Astrocyte of the spinal cord (primary cell): ENCODE results near the gene FARP1.

ENCODE experiments used
- DNase-seq: peaks from one replicate; pipeline ENCODE4 v3.0.0; 2011; ENCODE audit warnings: low read depth, low spot score
- H3K4me3 ChIP-seq: 2 replicates; pipeline ENCODE4 v1.5.1; 2011; ENCODE audit warnings: low read depth, mild to moderate bottlenecking, low read length, moderate library complexity
- CTCF ChIP-seq: IDR thresholded peaks from 2 replicates; pipeline ENCODE4 v1.5.1; 2012; ENCODE audit warnings: low read depth, mild to moderate bottlenecking, low read length, inconsistent platforms
- in situ Hi-C: cut with HindIII; loops from 2 replicates; pipeline ENCODE4 v1.10.0; 2017; ENCODE audit warnings: low sequenced_read_pairs

Gene FARP1

DNA sequence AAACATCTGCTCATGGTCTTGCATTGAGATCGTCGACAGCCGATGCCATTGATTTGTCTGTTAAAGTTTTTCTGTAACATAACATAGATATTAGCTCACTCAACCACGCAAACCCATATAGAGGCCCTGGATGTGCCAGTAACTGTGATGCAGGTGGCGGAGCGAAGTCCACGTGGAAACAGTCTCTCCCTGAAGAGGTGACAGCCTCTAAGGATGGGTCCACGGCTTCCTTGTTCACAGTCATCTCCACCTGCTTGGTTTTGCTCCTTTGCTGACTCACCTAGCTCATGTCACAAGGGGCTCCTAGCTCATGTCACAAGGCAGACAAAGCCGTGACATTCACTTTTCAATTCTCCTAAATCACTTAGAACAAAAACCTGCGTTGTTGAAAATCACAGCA is 42.4 kb upstream of the FARP1 start:
- in situ Hi-C loops = no loop called here
- no peak for TF ChIP-seq CTCF
- no peak overlapping the region for H3K4me3 ChIP-seq
- no peak for DNase-seq

DNA sequence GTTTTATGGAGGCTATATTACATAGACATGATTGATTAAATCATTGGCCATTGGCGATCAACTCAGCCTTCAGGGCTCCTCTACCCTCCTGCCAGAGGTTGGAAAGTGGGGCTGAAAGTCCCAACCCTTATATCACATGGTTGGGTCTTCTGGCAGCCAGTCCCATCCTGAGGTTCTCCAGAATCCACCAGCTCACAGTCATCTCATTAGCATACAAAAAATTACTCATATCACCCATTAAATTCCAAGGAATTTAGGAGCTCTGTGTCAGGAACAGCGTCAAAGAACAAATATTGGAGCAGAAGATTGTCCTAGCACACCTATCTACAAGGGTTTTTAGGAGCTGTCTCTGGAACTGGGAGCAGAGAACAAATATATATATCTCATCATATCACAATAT is 39.4 kb upstream of the FARP1 start:
- in situ Hi-C loops = no loop called here
- no peak for DNase-seq
- no peak for TF ChIP-seq CTCF
- H3K4me3 ChIP-seq = no peak overlapping the region

- TF ChIP-seq CTCF = peak; percentile 37
- DNase-seq = no peak
- no peak overlapping the region for H3K4me3 ChIP-seq
- in situ Hi-C loops = no loop called here
Observed at GRCh38 chr13:98103942-98104880, 38.7 kb upstream of the FARP1 start.

DNA sequence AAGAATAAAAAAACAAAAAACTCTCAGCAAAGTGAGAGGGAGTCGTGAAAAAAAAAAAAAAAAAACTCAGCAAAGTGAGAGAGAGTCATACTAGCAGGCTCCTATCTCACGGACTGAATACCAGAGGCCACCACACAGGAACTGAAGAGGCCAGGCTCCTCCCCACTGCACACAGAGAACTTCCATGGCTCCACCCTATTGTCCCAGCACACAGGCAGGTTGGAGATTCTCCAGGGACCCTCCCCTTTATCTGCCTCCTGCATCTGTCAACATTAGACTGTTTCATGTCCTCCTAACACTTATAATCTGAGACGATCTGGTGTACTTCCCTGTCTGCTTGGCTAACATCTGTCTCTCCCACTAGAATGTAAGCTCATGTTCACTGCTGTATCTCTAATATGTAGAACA is 37.0 kb upstream of the FARP1 start:
- peak; percentile 16 for DNase-seq
- in situ Hi-C loops = no loop called here
- no peak for TF ChIP-seq CTCF
- no peak overlapping the region for H3K4me3 ChIP-seq

- no peak for DNase-seq
- in situ Hi-C loops = no loop called here
- no peak overlapping the region for H3K4me3 ChIP-seq
- no peak for TF ChIP-seq CTCF
Observed at GRCh38 chr13:98108341-98108740, 34.6 kb upstream of the FARP1 start.

DNA sequence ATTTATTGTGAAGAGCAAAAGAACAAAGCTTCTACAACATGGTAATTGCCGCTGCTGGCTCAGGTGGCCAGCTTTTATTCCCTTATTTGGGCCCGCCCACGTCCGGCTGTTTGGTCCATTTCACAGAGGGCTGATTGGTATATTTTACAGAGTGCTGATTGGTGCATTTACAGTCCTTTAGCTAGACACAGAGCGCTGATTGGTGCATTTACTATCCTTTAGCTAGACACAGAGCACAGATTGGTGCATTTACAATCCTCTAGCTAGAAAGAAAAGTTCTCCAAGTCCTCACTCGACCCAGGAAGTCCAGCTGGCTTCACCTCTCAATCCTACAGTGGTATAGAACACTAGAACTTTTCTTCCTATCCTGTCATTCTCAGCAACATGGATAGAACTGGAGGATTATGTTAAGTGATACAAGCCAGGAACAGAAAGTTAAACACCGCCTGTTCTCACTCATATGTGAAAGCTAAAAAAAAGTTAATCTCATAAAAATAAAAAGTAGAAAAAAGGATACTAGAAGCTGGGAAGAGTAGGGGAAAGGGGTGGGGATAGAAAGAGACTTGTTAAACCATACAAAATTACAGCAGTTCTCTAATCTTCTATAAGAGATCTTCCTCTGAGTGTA is 33.6 kb upstream of the FARP1 start:
- TF ChIP-seq CTCF = no peak
- in situ Hi-C loops = no loop called here
- DNase-seq = no peak
- H3K4me3 ChIP-seq = no peak overlapping the region
